ENCODE measurements around the gene ABHD2. TPM values are rescaled to one million over a fixed set of nuclear protein-coding genes. Genes with fewer than 3 reads are reported as not detected.
"Not testable (repeated sequence)": the region's sequence is repeated elsewhere in the genome, so short reads cannot be mapped to it uniquely, and the experiment has no call there.

ABHD2 gene
- total RNA-seq, 8 experiments from 2014 or later = 9.9 to 35.4 (median 16.8) TPM

- H3K4me1 ChIP-seq (replicated peaks in 1 of 2) = peaks cover 9 to 15% of the 10 kb centered on the region in 2 donors
- H3K27ac ChIP-seq; ATAC-seq (replicated peaks in 6 of 8); H3K4me3 ChIP-seq; in situ Hi-C loops (cut with MboI; ENCODE audit: low pct_unique_long_range_greater_than_20kb in 2 of 9, low sequenced_read_pairs in 9 of 9, unreplicated experiment in 9 of 9): not testable (repeated sequence)
- 75 to 100% (median 99%) methylated on average over 1 to 8 of the region's 10 CpGs; no CpG with 5 or more reads in 2 of the 10 experiments for WGBS, 10 experiments
These were observed 52.9 kb downstream of the ABHD2 start for GRCh38 chr15:89141159-89141558.

- no peak overlapping the region for H3K4me3 ChIP-seq
- in situ Hi-C loops (cut with MboI; ENCODE audit: low pct_unique_long_range_greater_than_20kb in 2 of 9, low sequenced_read_pairs in 9 of 9, unreplicated experiment in 9 of 9) = no loop called here
- peaks cover 9 to 15% of the 10 kb centered on the region in 2 donors for H3K4me1 ChIP-seq (replicated peaks in 1 of 2)
- ATAC-seq (replicated peaks in 6 of 8) = no peak
- no peak overlapping the region for H3K27ac ChIP-seq
- 64 to 100% (median 83%) methylated on average over 1 to 2 of the region's 2 CpGs; no CpG with 5 or more reads in 3 of the 10 experiments for WGBS, 10 experiments
These were observed 53.6 kb downstream of the ABHD2 start for GRCh38 chr15:89141885-89142284.

GRCh38 chr15:89142423-89142822 lies 54.2 kb downstream of the ABHD2 start:
- in situ Hi-C loops (cut with MboI; ENCODE audit: low pct_unique_long_range_greater_than_20kb in 2 of 9, low sequenced_read_pairs in 9 of 9, unreplicated experiment in 9 of 9) = no loop called here
- Histone ChIP-seq H3K27ac (no peak overlapping the region), H3K4me3 (no peak overlapping the region), H3K4me1 (replicated peaks in 1 of 2) (peaks cover 9 to 15% of the 10 kb centered on the region in 2 donors)
- 40 to 90% (median 77%) methylated on average over 1 to 5 of the region's 5 CpGs; no CpG with 5 or more reads in 1 of the 10 experiments for WGBS, 10 experiments
- ATAC-seq (replicated peaks in 6 of 8) = no peak

- peaks cover 9 to 15% of the 10 kb centered on the region in 2 donors for H3K4me1 ChIP-seq (replicated peaks in 1 of 2)
- in situ Hi-C loops (cut with MboI; ENCODE audit: low pct_unique_long_range_greater_than_20kb in 2 of 9, low sequenced_read_pairs in 9 of 9, unreplicated experiment in 9 of 9) = no loop called here
- no peak overlapping the region for H3K27ac ChIP-seq
- no peak overlapping the region for H3K4me3 ChIP-seq
- WGBS, 10 experiments = 0 to 100% (median 73%) methylated on average over 1 to 5 of the region's 6 CpGs; no CpG with 5 or more reads in 2 of the 10 experiments
- ATAC-seq (replicated peaks in 6 of 8) = peak in 3 of 8 experiments; percentile 90 to 92 (median 92)
These were observed 55.4 kb downstream of the ABHD2 start for GRCh38 chr15:89143503-89144162.

- no peak for ATAC-seq (replicated peaks in 6 of 8)
- H3K4me1 ChIP-seq (replicated peaks in 1 of 2) = peaks cover 9 to 17% of the 10 kb centered on the region in 2 donors
- in situ Hi-C loops (cut with MboI; ENCODE audit: low pct_unique_long_range_greater_than_20kb in 2 of 9, low sequenced_read_pairs in 9 of 9, unreplicated experiment in 9 of 9) = no loop called here
- 84 to 100% (median 99%) methylated on average over 1 to 3 of the region's 3 CpGs for WGBS, 10 experiments
- H3K27ac ChIP-seq = no peak overlapping the region
- H3K4me3 ChIP-seq = no peak overlapping the region
These were observed 56.2 kb downstream of the ABHD2 start for GRCh38 chr15:89144491-89144890.

- Histone ChIP-seq H3K4me3 (no peak overlapping the region), H3K27ac (no peak overlapping the region), H3K4me1 (replicated peaks in 1 of 2) (peaks cover 0 to 9% of the 10 kb centered on the region in 2 donors)
- ATAC-seq (replicated peaks in 6 of 8) = no peak
- in situ Hi-C loops (cut with MboI; ENCODE audit: low pct_unique_long_range_greater_than_20kb in 2 of 9, low sequenced_read_pairs in 9 of 9, unreplicated experiment in 9 of 9) = no loop called here
- 54 to 100% (median 81%) methylated on average over 1 to 4 of the region's 5 CpGs for WGBS, 10 experiments
These were observed 58.1 kb downstream of the ABHD2 start for GRCh38 chr15:89146366-89146765.

GRCh38 chr15:89148126-89148525 lies 59.9 kb downstream of the ABHD2 start:
- ATAC-seq (replicated peaks in 6 of 8) = no peak
- H3K4me1 ChIP-seq (replicated peaks in 1 of 2) = peaks cover 0 to 9% of the 10 kb centered on the region in 2 donors
- in situ Hi-C loops (cut with MboI; ENCODE audit: low pct_unique_long_range_greater_than_20kb in 2 of 9, low sequenced_read_pairs in 9 of 9, unreplicated experiment in 9 of 9) = no loop called here
- H3K27ac ChIP-seq = no peak overlapping the region
- no peak overlapping the region for H3K4me3 ChIP-seq
- 54 to 100% (median 69%) methylated on average over 1 to 2 of the region's 2 CpGs; no CpG with 5 or more reads in 1 of the 10 experiments for WGBS, 10 experiments

GRCh38 chr15:89149501-89150101 lies 61.3 kb downstream of the ABHD2 start:
- WGBS, 10 experiments = 35 to 84% (median 76%) methylated on average over 2 to 6 of the region's 7 CpGs; no CpG with 5 or more reads in 3 of the 10 experiments
- H3K27ac ChIP-seq = no peak overlapping the region
- no peak overlapping the region for H3K4me3 ChIP-seq
- no peak for ATAC-seq (replicated peaks in 6 of 8)
- in situ Hi-C loops (cut with MboI; ENCODE audit: low pct_unique_long_range_greater_than_20kb in 2 of 9, low sequenced_read_pairs in 9 of 9, unreplicated experiment in 9 of 9) = loop anchor here in 1 of 9 experiments (25.0 kb wide), 1 partner anchor 87 kb away; no protein-coding TSS in a partner anchor
- peaks cover 1 to 9% of the 10 kb centered on the region in 2 donors for H3K4me1 ChIP-seq (replicated peaks in 1 of 2)

- ATAC-seq (replicated peaks in 6 of 8) = no peak
- WGBS, 10 experiments = 80 to 100% (median 92%) methylated on average over 2 to 3 of the region's 3 CpGs
- Histone ChIP-seq H3K27ac (no peak overlapping the region), H3K4me3 (no peak overlapping the region), H3K4me1 (replicated peaks in 1 of 2) (peaks cover 5 to 9% of the 10 kb centered on the region in 2 donors)
- in situ Hi-C loops (cut with MboI; ENCODE audit: low pct_unique_long_range_greater_than_20kb in 2 of 9, low sequenced_read_pairs in 9 of 9, unreplicated experiment in 9 of 9) = loop anchor here in 1 of 9 experiments (25.0 kb wide), 1 partner anchor 88 kb away; no protein-coding TSS in a partner anchor
These were observed 62.0 kb downstream of the ABHD2 start for GRCh38 chr15:89150287-89150686.

GRCh38 chr15:89150762-89151664 lies 62.8 kb downstream of the ABHD2 start:
- peak in 7 of 8 experiments; percentile 18 to 85 (median 59) for ATAC-seq (replicated peaks in 6 of 8)
- in situ Hi-C loops (cut with MboI; ENCODE audit: low pct_unique_long_range_greater_than_20kb in 2 of 9, low sequenced_read_pairs in 9 of 9, unreplicated experiment in 9 of 9) = loop anchor here in 1 of 9 experiments (25.0 kb wide), 1 partner anchor 89 kb away; no protein-coding TSS in a partner anchor
- H3K4me3 ChIP-seq = no peak overlapping the region
- no peak overlapping the region for H3K27ac ChIP-seq
- H3K4me1 ChIP-seq (replicated peaks in 1 of 2) = peaks cover 5 to 9% of the 10 kb centered on the region in 2 donors
- WGBS, 10 experiments = 57 to 94% (median 84%) methylated on average over 2 to 12 of the region's 12 CpGs

GRCh38 chr15:89155122-89155521 lies 66.9 kb downstream of the ABHD2 start:
- 87 to 100% (median 98%) methylated on average over 2 to 9 of the region's 10 CpGs; no CpG with 5 or more reads in 1 of the 10 experiments for WGBS, 10 experiments
- Histone ChIP-seq H3K4me1 (replicated peaks in 1 of 2) (peaks cover 4 to 5% of the 10 kb centered on the region in 2 donors), H3K27ac (peak overlapping the region in 1 of 2 donors; percentile 62), H3K4me3 (no peak overlapping the region)
- ATAC-seq (replicated peaks in 6 of 8) = peak in 3 of 8 experiments; percentile 23 to 64 (median 61)
- in situ Hi-C loops (cut with MboI; ENCODE audit: low pct_unique_long_range_greater_than_20kb in 2 of 9, low sequenced_read_pairs in 9 of 9, unreplicated experiment in 9 of 9) = loop anchor here in 1 of 9 experiments (25.0 kb wide), 1 partner anchor 93 kb away; no protein-coding TSS in a partner anchor

GRCh38 chr15:89155656-89156055 lies 67.4 kb downstream of the ABHD2 start:
- no peak for ATAC-seq (replicated peaks in 6 of 8)
- Histone ChIP-seq H3K27ac (peak overlapping the region in 1 of 2 donors; percentile 62), H3K4me3 (no peak overlapping the region), H3K4me1 (replicated peaks in 1 of 2) (peaks cover 4 to 5% of the 10 kb centered on the region in 2 donors)
- WGBS, 10 experiments = 80 to 100% (median 90%) methylated on average over 1 to 6 of the region's 6 CpGs; no CpG with 5 or more reads in 4 of the 10 experiments
- in situ Hi-C loops (cut with MboI; ENCODE audit: low pct_unique_long_range_greater_than_20kb in 2 of 9, low sequenced_read_pairs in 9 of 9, unreplicated experiment in 9 of 9) = loop anchor here in 1 of 9 experiments (25.0 kb wide), 1 partner anchor 93 kb away; no protein-coding TSS in a partner anchor

Data from motor neuron (in vitro differentiated cells).